ENCODE results near the gene PIK3R5. TPM values are rescaled to one million over a fixed set of nuclear protein-coding genes. Genes with fewer than 3 reads are reported as not detected.

Gene PIK3R5
- total and polyA plus RNA-seq, 2 donors (not counting 3 experiments of a cell fraction or from before 2014, with no cell fraction given), result not detected

- intact Hi-C loops (cut with micrococcal nuclease) (no loop called here), dilution Hi-C loops (cut with MboI; ENCODE audit: extremely low pct_ligation_motif_present, low sequenced_read_pairs) (no loop called here)
- ChIA-PET CTCF (no interaction called here), POLR2A (no interaction called here)
- Histone ChIP-seq H3K9ac (replicated peaks; ENCODE audit: extremely low read depth, insufficient read depth, low read length) (no peak overlapping the region), H3K4me2 (ENCODE audit: insufficient read depth, low read length) (no peak overlapping the region), H3K9me1 (replicated peaks; ENCODE audit: control insufficient read depth, extremely low read depth, insufficient read depth, low read length) (no peaks in the 10 kb centered on the region), H2AFZ (ENCODE audit: low read depth, low read length) (no peak overlapping the region), H3K9me3 (replicated peaks; ENCODE audit: control insufficient read depth, insufficient read depth, low read length) (no peaks in the 10 kb centered on the region), H4K20me1 (replicated peaks; ENCODE audit: control insufficient read depth, extremely low read depth, insufficient read depth, low read length) (no peaks in the 10 kb centered on the region), H3K79me2 (ENCODE audit: control insufficient read depth, insufficient read depth, low read length) (no peaks in the 10 kb centered on the region), H3K27me3 (ENCODE audit: control insufficient read depth in 2 of 2, insufficient read depth in 2 of 2, low read length in 2 of 2) (peaks cover 0 to 4% of the 10 kb centered on the region in 2 experiments), H3K36me3 (ENCODE audit: control insufficient read depth in 2 of 2, extremely low read depth in 1 of 2, insufficient read depth in 2 of 2, low read length in 2 of 2) (no peaks in the 10 kb centered on the region), H3K27ac (ENCODE audit: insufficient read depth, low read depth, low read length) (no peak overlapping the region), H3K4me1 (ENCODE audit: control insufficient read depth, extremely low read depth, insufficient read depth, low read length) (no peaks in the 10 kb centered on the region), H3K4me3 (replicated peaks in 1 of 3; ENCODE audit: insufficient read depth in 1 of 3, low read depth in 1 of 3, low read length in 3 of 3) (no peak overlapping the region)
- FAIRE-seq, result no peak
- no TSS peak for BruUV-seq (replicated peaks)
- no peak for DNase-seq (ENCODE audit: low read depth, low spot score)
- TF ChIP-seq CTCF (IDR thresholded peaks at IDR 0.05; ENCODE audit: extremely low read depth in 1 of 2, insufficient read depth in 1 of 2, low read depth in 1 of 2, low read length in 2 of 2) (no peak), GATA2 (IDR thresholded peaks at IDR 0.05; ENCODE audit: insufficient read depth, insufficient read length, low read depth, low read length) (no peak), POLR2A (IDR thresholded peaks at IDR 0.05; ENCODE audit: low read depth, low read length) (no peak), FOS (IDR thresholded peaks at IDR 0.05; ENCODE audit: borderline replicate concordance, insufficient read depth, low read length) (no peak), JUN (IDR thresholded peaks at IDR 0.05; ENCODE audit: borderline replicate concordance, insufficient read depth, insufficient read length, low read depth) (no peak), EZH2 (IDR thresholded peaks at IDR 0.05; ENCODE audit: borderline replicate concordance, low read depth, low read length, severe bottlenecking) (no peak), MYC (IDR thresholded peaks at IDR 0.05; ENCODE audit: low read depth, low read length) (no peak)
These were observed 91.4 kb downstream of the PIK3R5 start for GRCh38 chr17:8873801-8874715.

Data from endothelial cell of umbilical vein (primary cell).